Prostate gland (tissue), 2 donors: ENCODE data around the gene RARB.

Experiments
- CTCF ChIP-seq, 4 experiments: fragments of 200-600 bp in 2 of 4; fragments of 450-650 bp in 2 of 4; sonication (generic) in 2 of 4; IDR thresholded peaks; 1 replicate in 3 of 4; 2 replicates in 1 of 4; pipeline ENCODE4 v1.5.1; 2016 to 2019; ENCODE audit warnings: antibody characterized with exemption in 4 of 4, mild to moderate bottlenecking in 2 of 4, moderate library complexity in 2 of 4
- POLR2A ChIP-seq: fragments of 450-650 bp; IDR thresholded peaks from one replicate; pipeline ENCODE4 v1.6.1; 2016; ENCODE audit warnings: antibody characterized with exemption, mild to moderate bottlenecking
- POLR2AphosphoS5 ChIP-seq: sonication (generic); formaldehyde crosslinking; IDR thresholded peaks from one replicate; pipeline ENCODE4 v1.6.1; 2017; ENCODE audit warnings: antibody characterized with exemption

GRCh38 chr3:25381083-25381482 is 47.0 kb upstream of the RARB start:
- TF ChIP-seq CTCF (IDR thresholded peaks at IDR 0.05) (no peak), POLR2A (no peak), POLR2AphosphoS5 (no peak)
